Neural progenitor cell (in vitro differentiated cells): ENCODE measurements around the gene CEP63.

ENCODE experiments used
- EZH2 ChIP-seq: fragments of 200-600 bp; sonication (generic); IDR thresholded peaks from 2 replicates; pipeline ENCODE4 v1.6.1; 2017; ENCODE audit warnings: antibody characterized with exemption, mild to moderate bottlenecking, moderate library complexity
- EZH2phosphoT487 ChIP-seq: fragments of 200-600 bp; sonication (generic); IDR thresholded peaks from 2 replicates; pipeline ENCODE4 v1.6.1; 2017; ENCODE audit warnings: antibody characterized with exemption
- TF ChIP-seq, protein P1 (sequence below): fragments of 200-600 bp; sonication (generic); IDR thresholded peaks from 2 replicates; pipeline ENCODE4 v1.5.1; 2017; ENCODE audit warnings: antibody characterized with exemption, mild to moderate bottlenecking

DNA sequence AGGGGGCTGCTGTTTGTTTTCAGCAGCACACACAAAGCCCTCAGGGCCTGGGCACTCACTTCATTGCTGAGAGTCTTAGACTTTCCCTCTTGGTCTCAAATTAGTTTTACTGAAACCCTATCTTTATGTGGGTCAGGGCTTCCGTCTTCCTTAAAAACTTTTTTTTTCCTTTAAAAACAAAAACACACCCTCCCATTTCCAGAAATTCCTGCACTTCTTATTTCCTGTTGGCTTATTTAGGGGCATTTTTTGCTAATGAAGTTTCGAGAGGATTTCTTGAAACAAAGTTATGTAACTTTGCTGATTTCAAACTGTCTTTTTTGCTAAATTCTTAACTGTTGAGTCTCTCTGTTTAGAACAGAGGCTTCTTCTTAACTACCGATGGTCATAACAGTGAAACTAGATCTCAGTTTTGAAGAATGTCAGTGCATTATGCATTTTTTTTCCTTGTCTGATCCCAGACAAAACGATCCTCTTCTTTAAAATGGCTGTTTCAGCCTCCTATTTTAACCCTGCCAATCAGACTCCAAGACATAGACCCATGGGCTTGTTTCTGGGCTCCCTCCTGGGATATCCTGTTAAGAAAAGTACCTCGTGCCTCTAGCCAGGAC, 23.4 kb upstream of the CEP63 start:
- TF ChIP-seq, protein P1, sequence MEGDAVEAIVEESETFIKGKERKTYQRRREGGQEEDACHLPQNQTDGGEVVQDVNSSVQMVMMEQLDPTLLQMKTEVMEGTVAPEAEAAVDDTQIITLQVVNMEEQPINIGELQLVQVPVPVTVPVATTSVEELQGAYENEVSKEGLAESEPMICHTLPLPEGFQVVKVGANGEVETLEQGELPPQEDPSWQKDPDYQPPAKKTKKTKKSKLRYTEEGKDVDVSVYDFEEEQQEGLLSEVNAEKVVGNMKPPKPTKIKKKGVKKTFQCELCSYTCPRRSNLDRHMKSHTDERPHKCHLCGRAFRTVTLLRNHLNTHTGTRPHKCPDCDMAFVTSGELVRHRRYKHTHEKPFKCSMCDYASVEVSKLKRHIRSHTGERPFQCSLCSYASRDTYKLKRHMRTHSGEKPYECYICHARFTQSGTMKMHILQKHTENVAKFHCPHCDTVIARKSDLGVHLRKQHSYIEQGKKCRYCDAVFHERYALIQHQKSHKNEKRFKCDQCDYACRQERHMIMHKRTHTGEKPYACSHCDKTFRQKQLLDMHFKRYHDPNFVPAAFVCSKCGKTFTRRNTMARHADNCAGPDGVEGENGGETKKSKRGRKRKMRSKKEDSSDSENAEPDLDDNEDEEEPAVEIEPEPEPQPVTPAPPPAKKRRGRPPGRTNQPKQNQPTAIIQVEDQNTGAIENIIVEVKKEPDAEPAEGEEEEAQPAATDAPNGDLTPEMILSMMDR: no peak
- TF ChIP-seq EZH2 (no peak), EZH2phosphoT487 (no peak)
